H9 (cell line): Measurements from ENCODE around the gene THEM5. TPM values are rescaled to one million over a fixed set of nuclear protein-coding genes. Genes with fewer than 3 reads are reported as not detected.
"Not testable (repeated sequence)": the region's sequence is repeated elsewhere in the genome, so short reads cannot be mapped to it uniquely, and the experiment has no call there.

ENCODE experiments used
- DNase-seq: peaks from one replicate; pipeline ENCODE4 v3.0.0-alpha.2; 2017
- H2AFZ ChIP-seq: one replicate; pipeline ENCODE4 v1.6.1; 2013; ENCODE audit warnings: mild to moderate bottlenecking, low read length, control low read depth, moderate library complexity
- H2AK5ac ChIP-seq: 2 replicates; pipeline ENCODE4 v1.6.1; 2013; ENCODE audit warnings: low read length, control low read depth, mixed read lengths; ENCODE audit not compliant: insufficient read length
- H2BK120ac ChIP-seq: one replicate; pipeline ENCODE4 v1.6.1; 2013; ENCODE audit warnings: low read depth, mild to moderate bottlenecking, low read length, control low read depth, inconsistent platforms; ENCODE audit not compliant: poor library complexity, severe bottlenecking
- H2BK12ac ChIP-seq: 2 replicates; pipeline ENCODE4 v1.6.1; 2013; ENCODE audit warnings: low read length, control low read depth, mixed read lengths, low read depth; ENCODE audit not compliant: insufficient read length
- H2BK15ac ChIP-seq: 2 replicates; pipeline ENCODE4 v1.6.1; 2013; ENCODE audit warnings: low read depth, low read length, control low read depth
- H2BK20ac ChIP-seq: one replicate; pipeline ENCODE4 v1.6.1; 2013; ENCODE audit warnings: low read depth, mild to moderate bottlenecking, low read length, control low read depth, inconsistent platforms; ENCODE audit not compliant: poor library complexity, severe bottlenecking
- H2BK5ac ChIP-seq: 2 replicates; pipeline ENCODE4 v1.6.1; 2013; ENCODE audit warnings: low read length, control low read depth, mixed read lengths; ENCODE audit not compliant: insufficient read length
- H3K14ac ChIP-seq: 2 replicates; pipeline ENCODE4 v1.6.1; 2013; ENCODE audit warnings: low read length, control low read depth; ENCODE audit not compliant: insufficient read depth
- H3K18ac ChIP-seq: 2 replicates; pipeline ENCODE4 v1.6.1; 2013; ENCODE audit warnings: low read depth, mild to moderate bottlenecking, mixed read lengths, low read length, control low read depth; ENCODE audit not compliant: insufficient read length
- H3K23ac ChIP-seq: 2 replicates; pipeline ENCODE4 v1.6.1; 2013; ENCODE audit warnings: low read length, control low read depth, mixed read lengths, low read depth; ENCODE audit not compliant: insufficient read length
- H3K23me2 ChIP-seq: 2 replicates; pipeline ENCODE4 v1.6.1; 2013; ENCODE audit warnings: low read depth, mild to moderate bottlenecking, mixed read lengths, low read length, control low read depth; ENCODE audit not compliant: insufficient read length, poor library complexity, severe bottlenecking
- H3K27ac ChIP-seq: 2 replicates; pipeline ENCODE4 v1.5.1; 2013; ENCODE audit warnings: low read length, control low read depth, mixed read lengths, low read depth; ENCODE audit not compliant: insufficient read length
- H3K27me3 ChIP-seq: 2 replicates; pipeline ENCODE4 v1.6.1; 2013; ENCODE audit warnings: low read length, control low read depth, inconsistent platforms; ENCODE audit not compliant: insufficient read depth
- H3K4ac ChIP-seq: 2 replicates; pipeline ENCODE4 v1.6.1; 2013; ENCODE audit warnings: low read depth, mild to moderate bottlenecking, control low read depth, inconsistent platforms, low read length, moderate library complexity
- H3K4me1 ChIP-seq: 2 replicates; pipeline ENCODE4 v1.6.1; 2013; ENCODE audit warnings: low read length, control low read depth, inconsistent platforms; ENCODE audit not compliant: insufficient read depth
- H3K4me2 ChIP-seq: 2 replicates; pipeline ENCODE4 v1.6.1; 2013; ENCODE audit warnings: low read length, control low read depth, mixed read lengths; ENCODE audit not compliant: insufficient read length, insufficient read depth
- H3K56ac ChIP-seq: 2 replicates; pipeline ENCODE4 v1.6.1; 2013; ENCODE audit warnings: low read depth, mild to moderate bottlenecking, mixed read lengths, low read length, control low read depth; ENCODE audit not compliant: insufficient read length
- H3K79me1 ChIP-seq: 2 replicates; pipeline ENCODE4 v1.6.1; 2013; ENCODE audit warnings: low read depth, mild to moderate bottlenecking, moderate library complexity, low read length, control low read depth, inconsistent platforms; ENCODE audit not compliant: insufficient read depth, poor library complexity, severe bottlenecking
- H3K79me2 ChIP-seq: 2 replicates; pipeline ENCODE4 v1.6.1; 2013; ENCODE audit warnings: low read length, control low read depth, inconsistent platforms; ENCODE audit not compliant: insufficient read depth
- H3K9ac ChIP-seq: 2 replicates; pipeline ENCODE4 v1.6.1; 2013; ENCODE audit warnings: low read length, control low read depth, mixed read lengths; ENCODE audit not compliant: insufficient read length; ENCODE audit errors: extremely low read depth
- H3K9me3 ChIP-seq: one replicate; pipeline ENCODE4 v1.6.1; 2013; ENCODE audit warnings: low read depth, low read length, inconsistent platforms; ENCODE audit not compliant: control insufficient read depth
- H3T11ph ChIP-seq: one replicate; pipeline ENCODE4 v1.6.1; 2013; ENCODE audit warnings: mild to moderate bottlenecking, low read length, control low read depth, inconsistent platforms
- H4K20me1 ChIP-seq: one replicate; pipeline ENCODE4 v1.6.1; 2013; ENCODE audit not compliant: control insufficient read depth, insufficient read length, insufficient read depth
- H4K5ac ChIP-seq: 2 replicates; pipeline ENCODE4 v1.6.1; 2013; ENCODE audit warnings: low read depth, mild to moderate bottlenecking, mixed read lengths, low read length, control low read depth; ENCODE audit not compliant: insufficient read length
- H4K8ac ChIP-seq: replicated peaks from 2 replicates; pipeline ENCODE4 v1.6.1; 2013; ENCODE audit warnings: low read length, control low read depth, mixed read lengths, low read depth; ENCODE audit not compliant: insufficient read length
- H4K91ac ChIP-seq: 2 replicates; pipeline ENCODE4 v1.6.1; 2013; ENCODE audit warnings: low read depth, mild to moderate bottlenecking, moderate library complexity, mixed read lengths, low read length, control low read depth; ENCODE audit not compliant: insufficient read length
- H3K27ac Mint-ChIP-seq, 3 experiments: 2 replicates in 2 of 3; 3 replicates in 1 of 3; pipeline ENCODE4 v1.8.0; 2020 to 2021; ENCODE audit warnings: mixed read lengths in 3 of 3, mild to moderate bottlenecking in 1 of 3, moderate library complexity in 1 of 3
- H3K27me3 Mint-ChIP-seq: 2 replicates; pipeline ENCODE4 v1.8.0; 2021; ENCODE audit warnings: low read depth, mild to moderate bottlenecking, moderate library complexity, mixed read lengths
- H3K36me3 Mint-ChIP-seq, 3 experiments: 2 replicates in 2 of 3; 3 replicates in 1 of 3; pipeline ENCODE4 v1.8.0; 2020 to 2021; ENCODE audit warnings: low read depth in 3 of 3, mixed read lengths in 3 of 3; ENCODE audit not compliant: insufficient read depth in 1 of 3
- H3K4me1 Mint-ChIP-seq, 2 experiments: 2 replicates each; pipeline ENCODE4 v1.8.0; 2020; ENCODE audit warnings: mixed read lengths in 2 of 2
- H3K4me3 Mint-ChIP-seq, 2 experiments: 2 replicates in 1 of 2; 3 replicates in 1 of 2; pipeline ENCODE4 v1.8.0; 2020 to 2021; ENCODE audit warnings: mild to moderate bottlenecking in 2 of 2, mixed read lengths in 2 of 2, moderate library complexity in 1 of 2
- H3K9me3 Mint-ChIP-seq, 2 experiments: 2 replicates in 1 of 2; 3 replicates in 1 of 2; pipeline ENCODE4 v1.8.0; 2020; ENCODE audit warnings: mild to moderate bottlenecking in 2 of 2, mixed read lengths in 2 of 2, moderate library complexity in 1 of 2
- WGBS: extraction: QIAGEN DNeasy Blood & Tissue Kit; methylation state at CpG from one replicate; pipeline ENCODE4 v1.1.7; 2013; ENCODE audit warnings: missing lambda C conversion rate, low lambda C conversion rate, mixed read lengths; ENCODE audit not compliant: insufficient read length; ENCODE audit errors: extremely low coverage; 5-methylcytosine and 5-hydroxymethylcytosine counted together
- total RNA-seq: library from RNA; stranded (reverse); gene quantifications from 2 replicates; pipeline ENCODE4 v1.2.1, GENCODE V29; 2021
- TF ChIP-seq, protein P1 (sequence below): fragments of 200-600 bp; sonication (generic); conservative IDR thresholded peaks from 3 replicates; pipeline ENCODE4 v1.8.0; 2021; ENCODE audit warnings: antibody characterized with exemption, mild to moderate bottlenecking

The THEM5 gene
- total RNA-seq, 1 experiment from 2014 or later: not detected

DNA sequence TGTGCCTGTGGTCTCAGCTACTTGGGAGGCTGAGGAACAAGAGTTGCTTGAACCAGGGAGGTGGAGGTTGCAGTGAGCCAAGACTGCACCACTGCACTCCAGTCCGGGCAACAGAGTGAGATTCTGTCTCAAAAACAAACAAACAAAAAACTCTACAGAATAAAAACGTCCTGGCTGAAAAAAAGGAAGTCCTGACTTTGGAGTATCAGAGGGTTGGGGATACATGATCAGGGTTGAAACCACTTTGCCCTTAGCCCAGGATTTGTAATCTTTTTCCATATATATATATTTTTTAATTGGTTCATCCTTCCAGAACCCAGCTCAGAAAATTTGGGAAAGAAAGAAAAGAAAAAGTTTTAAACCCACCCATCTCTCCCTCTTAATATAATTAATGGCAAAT, 49.3 kb upstream of the THEM5 start:
- H4K5ac ChIP-seq: no peak overlapping the region
- WGBS: no CpG with 5 or more reads among the region's 2 CpGs
- no peak overlapping the region for H2BK15ac ChIP-seq
- no peak for DNase-seq
- no peak overlapping the region for H3K18ac ChIP-seq
- no peaks in the 10 kb centered on the region for H3K79me1 ChIP-seq
- no peak overlapping the region for H2AFZ ChIP-seq
- H3K23ac ChIP-seq: no peak overlapping the region
- H3K4ac ChIP-seq: no peak overlapping the region
- Mint-ChIP-seq H3K36me3 (peaks cover 61 to 72% (median 64%) of the 10 kb centered on the region in 3 experiments), H3K27ac (no peak overlapping the region), H3K4me1 (peaks cover 6 to 16% of the 10 kb centered on the region in 2 experiments; a peak in 3 of 4 replicates), H3K27me3 (no peaks in the 10 kb centered on the region; the same call in 1 of the 2 replicates), H3K4me3 (no peak overlapping the region), H3K9me3 (peaks cover 53 to 72% of the 10 kb centered on the region in 2 experiments)
- H3K4me2 ChIP-seq: no peak overlapping the region
- no peak overlapping the region for H4K8ac ChIP-seq
- H3T11ph ChIP-seq: no peak overlapping the region
- H2AK5ac ChIP-seq: no peak overlapping the region
- TF ChIP-seq, protein P1, sequence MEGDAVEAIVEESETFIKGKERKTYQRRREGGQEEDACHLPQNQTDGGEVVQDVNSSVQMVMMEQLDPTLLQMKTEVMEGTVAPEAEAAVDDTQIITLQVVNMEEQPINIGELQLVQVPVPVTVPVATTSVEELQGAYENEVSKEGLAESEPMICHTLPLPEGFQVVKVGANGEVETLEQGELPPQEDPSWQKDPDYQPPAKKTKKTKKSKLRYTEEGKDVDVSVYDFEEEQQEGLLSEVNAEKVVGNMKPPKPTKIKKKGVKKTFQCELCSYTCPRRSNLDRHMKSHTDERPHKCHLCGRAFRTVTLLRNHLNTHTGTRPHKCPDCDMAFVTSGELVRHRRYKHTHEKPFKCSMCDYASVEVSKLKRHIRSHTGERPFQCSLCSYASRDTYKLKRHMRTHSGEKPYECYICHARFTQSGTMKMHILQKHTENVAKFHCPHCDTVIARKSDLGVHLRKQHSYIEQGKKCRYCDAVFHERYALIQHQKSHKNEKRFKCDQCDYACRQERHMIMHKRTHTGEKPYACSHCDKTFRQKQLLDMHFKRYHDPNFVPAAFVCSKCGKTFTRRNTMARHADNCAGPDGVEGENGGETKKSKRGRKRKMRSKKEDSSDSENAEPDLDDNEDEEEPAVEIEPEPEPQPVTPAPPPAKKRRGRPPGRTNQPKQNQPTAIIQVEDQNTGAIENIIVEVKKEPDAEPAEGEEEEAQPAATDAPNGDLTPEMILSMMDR: no peak
- H2BK20ac ChIP-seq: no peak overlapping the region
- H3K27me3 ChIP-seq: no peaks in the 10 kb centered on the region
- no peak overlapping the region for H3K27ac ChIP-seq
- no peaks in the 10 kb centered on the region for H3K4me1 ChIP-seq
- no peak overlapping the region for H4K91ac ChIP-seq
- no peak overlapping the region for H2BK120ac ChIP-seq
- no peak overlapping the region for H2BK5ac ChIP-seq
- H3K14ac ChIP-seq: no peak overlapping the region
- no peak overlapping the region for H2BK12ac ChIP-seq
- peaks cover 2% of the 10 kb centered on the region for H3K9me3 ChIP-seq
- H3K23me2 ChIP-seq: no peaks in the 10 kb centered on the region
- no peaks in the 10 kb centered on the region for H4K20me1 ChIP-seq
- no peak overlapping the region for H3K9ac ChIP-seq
- no peak overlapping the region for H3K56ac ChIP-seq
- no peaks in the 10 kb centered on the region for H3K79me2 ChIP-seq

DNA sequence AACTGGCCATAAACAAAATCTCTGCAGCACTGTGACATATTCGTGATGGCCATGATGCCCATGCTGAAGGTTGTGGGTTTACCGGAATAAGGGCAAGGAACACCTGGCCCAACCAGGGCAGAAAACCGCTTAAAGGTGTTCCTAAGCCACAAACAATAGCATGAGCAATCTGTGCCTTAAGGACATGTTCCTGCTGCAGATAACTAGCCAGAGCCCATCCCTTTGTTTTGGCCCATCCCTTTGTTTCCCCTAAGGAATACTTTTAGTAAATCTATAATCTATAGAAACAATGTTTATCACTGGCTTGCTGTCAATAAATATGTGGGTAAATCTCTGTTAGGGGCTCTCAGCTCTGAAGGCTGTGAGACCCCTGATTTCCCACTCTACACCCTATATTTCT, 47.3 kb upstream of the THEM5 start:
- H4K5ac ChIP-seq, H3K4me3 Mint-ChIP-seq, H3K79me1 ChIP-seq, H2BK12ac ChIP-seq, H2AK5ac ChIP-seq, H4K8ac ChIP-seq, H3K27me3 ChIP-seq, H2BK5ac ChIP-seq, H3K9me3 ChIP-seq, H2AFZ ChIP-seq, H3K27me3 Mint-ChIP-seq, H3K14ac ChIP-seq, H3K23me2 ChIP-seq, H3K23ac ChIP-seq, H2BK20ac ChIP-seq, H3K27ac Mint-ChIP-seq, DNase-seq, H3K27ac ChIP-seq, H4K91ac ChIP-seq, H3K56ac ChIP-seq, H3K9ac ChIP-seq, H2BK15ac ChIP-seq, H3K4me1 ChIP-seq, H3K4me2 ChIP-seq, H3T11ph ChIP-seq, H2BK120ac ChIP-seq, H3K79me2 ChIP-seq, H4K20me1 ChIP-seq, H3K4ac ChIP-seq, H3K18ac ChIP-seq: not testable (repeated sequence)
- H3K4me1 Mint-ChIP-seq: peaks cover 6 to 16% of the 10 kb centered on the region in 2 experiments; a peak in 3 of 4 replicates
- H3K36me3 Mint-ChIP-seq: peaks cover 45 to 55% (median 48%) of the 10 kb centered on the region in 3 experiments
- peaks cover 41 to 56% of the 10 kb centered on the region in 2 experiments for H3K9me3 Mint-ChIP-seq
- no CpG with 5 or more reads among the region's 3 CpGs for WGBS
